ENCODE data around the gene SLX4IP.

SLX4IP gene

DNA sequence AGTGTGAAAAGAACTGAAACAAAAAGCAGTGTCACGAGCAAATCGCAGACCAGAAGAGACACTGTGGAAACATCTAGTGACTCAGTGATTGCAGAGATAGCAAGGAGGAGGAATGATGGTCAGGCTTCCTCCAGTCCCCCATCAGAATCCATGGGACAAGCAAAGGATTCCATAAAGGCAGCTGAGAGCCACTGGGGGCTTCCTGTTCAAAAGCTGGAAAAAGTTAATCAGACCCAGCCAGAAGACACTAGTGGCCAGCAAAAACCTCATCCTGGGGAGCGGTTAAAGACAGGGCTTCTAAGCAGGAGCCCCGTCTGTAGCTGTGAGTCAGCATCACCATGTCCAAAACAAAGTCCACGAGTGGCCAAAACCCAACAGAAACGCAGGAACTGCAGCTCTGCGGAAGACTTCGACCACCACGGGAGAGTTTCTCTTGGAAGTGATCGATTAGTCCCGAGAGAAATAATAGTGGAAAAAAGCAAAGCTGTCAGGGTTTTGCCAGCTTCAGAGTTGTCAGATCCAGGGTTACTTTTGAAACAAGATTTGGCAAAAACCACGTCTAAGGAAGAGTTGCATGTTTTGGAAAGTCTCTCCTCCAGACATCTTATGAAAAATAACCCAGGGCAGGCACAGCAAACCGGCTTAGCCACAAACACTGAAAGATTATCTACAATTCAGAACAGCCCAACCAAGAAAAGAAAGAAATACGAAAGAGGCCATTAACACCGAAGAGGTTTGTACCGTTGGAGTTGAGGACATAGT is 187.7 kb downstream of the SLX4IP start:
- no peaks in the 10 kb centered on the region for H3K9me3 Mint-ChIP-seq
- H3K27ac Mint-ChIP-seq: no peak overlapping the region
- no peak overlapping the region for H3K4me3 Mint-ChIP-seq
- H3K4me1 Mint-ChIP-seq (ENCODE audit: low read depth): no peaks in the 10 kb centered on the region
- H3K27me3 Mint-ChIP-seq: no peaks in the 10 kb centered on the region
- H3K36me3 Mint-ChIP-seq (ENCODE audit: low read depth): peaks cover 38% of the 10 kb centered on the region

DNA sequence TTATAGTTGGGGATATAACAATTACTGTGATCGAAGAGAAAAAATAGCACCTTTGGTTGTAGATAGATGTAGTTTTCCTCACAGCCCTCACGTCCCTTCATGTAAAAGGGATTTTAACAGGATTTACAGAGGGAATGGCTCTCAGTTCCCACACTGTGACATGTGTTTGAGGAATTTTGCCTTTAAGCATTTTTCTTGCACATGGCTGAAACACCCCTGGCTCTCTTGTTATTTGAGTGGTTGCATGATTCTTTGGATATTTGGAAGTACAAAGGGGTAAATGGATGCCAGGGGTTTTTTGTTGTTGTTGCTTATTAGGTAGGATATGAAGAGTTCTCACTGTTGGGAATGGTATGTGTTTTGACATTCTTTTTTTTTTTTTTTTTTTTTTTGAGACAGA is 190.5 kb downstream of the SLX4IP start:
- H3K9me3 Mint-ChIP-seq: no peaks in the 10 kb centered on the region
- H3K27ac Mint-ChIP-seq: no peak overlapping the region
- H3K4me1 Mint-ChIP-seq (ENCODE audit: low read depth): no peaks in the 10 kb centered on the region
- H3K27me3 Mint-ChIP-seq: no peaks in the 10 kb centered on the region
- H3K4me3 Mint-ChIP-seq: no peak overlapping the region
- peaks cover 31% of the 10 kb centered on the region for H3K36me3 Mint-ChIP-seq (ENCODE audit: low read depth)

DNA sequence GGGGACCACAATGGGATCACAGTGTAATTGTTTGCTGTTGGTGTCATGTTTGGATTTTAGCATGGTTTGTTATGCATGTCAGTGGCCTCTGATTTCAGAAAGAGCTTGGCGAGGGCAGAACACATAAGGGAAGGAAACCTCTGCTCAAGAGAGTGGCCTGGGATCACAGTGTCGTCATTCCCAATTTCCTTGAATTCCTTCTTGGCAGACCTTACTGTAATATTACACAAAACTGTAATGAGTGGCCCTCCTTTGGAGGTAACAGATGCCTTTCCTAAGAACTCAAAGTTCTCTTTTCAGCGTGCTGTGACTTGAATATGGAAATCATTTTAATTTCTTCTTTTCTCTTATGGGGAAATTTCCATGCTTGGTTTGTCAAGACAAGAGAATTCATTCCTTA is 191.8 kb downstream of the SLX4IP start:
- Mint-ChIP-seq H3K9me3 (no peaks in the 10 kb centered on the region), H3K36me3 (ENCODE audit: low read depth) (peaks cover 23% of the 10 kb centered on the region), H3K4me1 (ENCODE audit: low read depth) (no peaks in the 10 kb centered on the region), H3K27me3 (no peaks in the 10 kb centered on the region), H3K27ac (no peak overlapping the region), H3K4me3 (no peak overlapping the region)

DNA sequence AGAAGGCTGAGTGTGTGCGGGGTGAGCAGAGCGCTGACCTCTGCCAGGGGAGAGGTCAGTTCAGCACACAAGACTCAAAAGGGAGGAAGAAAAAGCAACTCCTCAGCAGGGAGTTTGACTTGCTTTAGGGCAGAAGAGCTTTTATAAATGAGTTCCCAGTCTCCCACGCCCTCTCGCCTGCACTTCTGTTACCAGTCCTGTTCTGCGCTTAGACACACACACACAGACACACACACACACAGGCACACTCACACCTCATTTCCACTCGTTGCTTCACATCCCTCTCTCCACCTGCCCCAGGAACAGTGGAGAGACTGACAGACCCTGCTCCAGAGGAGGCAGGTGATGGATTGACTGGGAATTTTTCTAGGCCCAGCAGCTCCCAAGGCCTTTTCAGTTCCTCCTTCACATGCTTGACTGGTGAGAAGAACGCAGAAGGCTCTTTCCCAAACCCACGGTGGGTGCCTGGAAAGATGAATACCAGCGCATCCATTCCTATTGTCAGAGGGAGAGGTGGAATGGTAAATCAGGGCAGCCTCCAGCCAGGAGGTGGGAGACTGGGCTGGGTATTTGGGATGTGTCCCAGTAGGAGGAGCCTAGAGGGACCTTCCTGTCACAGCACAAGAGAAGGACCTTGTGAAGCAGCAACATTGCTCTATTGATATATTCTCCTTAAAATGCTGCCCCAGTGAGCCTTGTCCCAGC is 195.0 kb downstream of the SLX4IP start:
- peaks cover 8% of the 10 kb centered on the region for H3K36me3 Mint-ChIP-seq (ENCODE audit: low read depth)
- no peaks in the 10 kb centered on the region for H3K27me3 Mint-ChIP-seq
- no peak overlapping the region for H3K27ac Mint-ChIP-seq
- no peaks in the 10 kb centered on the region for H3K9me3 Mint-ChIP-seq
- no peaks in the 10 kb centered on the region for H3K4me1 Mint-ChIP-seq (ENCODE audit: low read depth)
- no peak overlapping the region for H3K4me3 Mint-ChIP-seq

DNA sequence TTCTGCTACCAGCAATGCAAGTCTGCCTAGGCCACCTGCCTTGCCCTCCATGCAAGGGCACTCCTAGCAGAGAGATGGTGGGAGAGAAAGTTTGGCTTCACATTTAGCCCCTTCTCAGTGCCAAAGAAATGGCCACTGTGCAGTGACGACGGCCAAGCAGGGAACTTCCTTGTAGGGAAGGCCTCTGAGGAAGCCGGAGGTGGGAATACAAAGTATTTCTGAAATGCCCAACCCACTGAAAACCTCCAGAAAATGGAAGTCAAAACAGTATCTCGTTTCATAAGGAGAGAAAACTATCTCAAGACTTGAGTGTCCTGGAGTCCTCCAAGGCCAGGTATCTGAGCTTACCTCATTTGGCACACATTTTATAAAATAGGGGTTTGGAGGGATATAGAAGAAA is 196.0 kb downstream of the SLX4IP start:
- H3K27me3 Mint-ChIP-seq: no peaks in the 10 kb centered on the region
- no peaks in the 10 kb centered on the region for H3K36me3 Mint-ChIP-seq (ENCODE audit: low read depth)
- H3K27ac Mint-ChIP-seq: no peak overlapping the region
- no peak overlapping the region for H3K4me3 Mint-ChIP-seq
- H3K9me3 Mint-ChIP-seq: no peaks in the 10 kb centered on the region
- no peaks in the 10 kb centered on the region for H3K4me1 Mint-ChIP-seq (ENCODE audit: low read depth)

DNA sequence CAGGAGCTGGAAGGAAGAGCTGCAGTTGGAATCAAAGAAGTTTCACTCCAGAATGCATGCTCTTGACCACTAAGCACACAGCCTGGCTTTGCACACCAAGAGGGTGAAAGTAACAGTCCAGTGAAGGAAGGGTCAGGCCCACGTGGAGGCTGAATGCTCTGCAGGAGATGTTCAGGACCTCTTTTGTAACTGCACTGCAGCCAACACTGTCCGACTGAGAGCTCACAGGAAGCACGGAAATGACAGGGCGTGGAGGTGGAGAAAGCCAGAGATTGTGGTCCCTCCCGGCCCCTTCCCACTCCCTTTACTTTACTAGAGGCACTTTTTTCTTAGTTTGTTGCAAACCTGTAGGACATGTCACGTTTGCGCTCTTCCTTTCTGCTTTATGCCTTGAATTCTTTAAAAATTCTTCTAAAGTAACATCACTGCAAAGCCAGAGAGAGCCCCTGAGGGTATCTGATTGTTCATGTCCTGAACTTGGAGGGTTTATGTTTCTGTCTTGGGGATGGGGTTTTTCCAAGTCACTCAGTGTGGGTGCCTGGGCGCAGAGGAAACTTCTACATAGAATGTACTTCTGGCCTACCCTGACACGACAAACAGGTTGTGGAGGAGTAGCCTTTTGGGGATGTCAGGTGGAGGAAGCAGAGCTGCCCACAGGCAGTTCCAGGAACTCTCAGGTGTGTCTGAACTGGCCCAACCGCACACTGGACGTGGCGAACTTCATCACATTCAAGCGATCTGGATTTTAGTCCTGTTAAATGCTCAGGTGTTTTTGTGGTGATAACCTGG is 197.8 kb downstream of the SLX4IP start:
- Mint-ChIP-seq H3K36me3 (ENCODE audit: low read depth) (no peaks in the 10 kb centered on the region), H3K4me3 (no peak overlapping the region), H3K4me1 (ENCODE audit: low read depth) (no peaks in the 10 kb centered on the region), H3K27ac (no peak overlapping the region), H3K27me3 (no peaks in the 10 kb centered on the region), H3K9me3 (no peaks in the 10 kb centered on the region)

DNA sequence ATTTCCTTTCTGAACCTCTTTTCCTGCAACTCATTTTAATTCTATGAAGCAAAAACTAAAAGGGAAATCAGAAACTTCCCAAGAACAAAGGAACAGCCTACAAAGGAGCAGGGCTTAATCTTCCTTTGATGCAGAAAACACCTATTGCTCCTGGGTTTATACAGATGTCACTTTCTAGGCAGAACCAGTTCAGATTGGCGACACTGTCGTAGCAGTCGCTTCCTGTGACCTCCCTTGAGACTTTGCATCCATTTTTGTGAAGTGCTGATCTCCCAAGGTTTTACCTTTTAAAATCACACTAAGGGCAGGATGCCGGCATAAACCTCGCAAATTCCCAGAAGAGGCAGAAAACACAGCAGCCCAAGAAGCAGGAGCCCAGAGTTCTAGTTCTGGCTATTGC is 198.6 kb downstream of the SLX4IP start:
- Mint-ChIP-seq H3K36me3 (ENCODE audit: low read depth) (no peaks in the 10 kb centered on the region), H3K4me3 (no peak overlapping the region), H3K27me3 (no peaks in the 10 kb centered on the region), H3K4me1 (ENCODE audit: low read depth) (no peaks in the 10 kb centered on the region), H3K9me3 (no peaks in the 10 kb centered on the region), H3K27ac (no peak overlapping the region)

DNA sequence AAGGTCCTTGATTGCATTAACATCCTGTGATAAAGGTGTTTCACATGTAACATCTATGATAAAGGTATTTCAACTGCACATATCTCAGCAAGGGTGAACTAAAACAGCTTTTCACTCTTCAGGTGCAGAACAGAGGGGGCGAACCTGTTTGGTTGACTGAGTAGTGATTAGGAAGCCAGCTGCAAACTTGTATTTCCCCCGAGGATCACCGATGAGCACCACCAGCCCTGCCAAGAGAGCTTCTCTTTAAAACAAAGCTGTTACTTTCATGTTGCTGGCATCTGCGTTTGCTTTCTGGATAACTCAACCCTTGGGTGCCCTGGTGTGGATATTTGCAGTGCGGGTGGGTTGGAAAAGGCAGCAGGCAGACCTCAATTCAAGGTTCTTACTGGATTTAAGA is 199.1 kb downstream of the SLX4IP start:
- H3K4me1 Mint-ChIP-seq (ENCODE audit: low read depth): no peaks in the 10 kb centered on the region
- no peak overlapping the region for H3K27ac Mint-ChIP-seq
- no peak overlapping the region for H3K4me3 Mint-ChIP-seq
- H3K9me3 Mint-ChIP-seq: no peaks in the 10 kb centered on the region
- no peaks in the 10 kb centered on the region for H3K36me3 Mint-ChIP-seq (ENCODE audit: low read depth)
- no peaks in the 10 kb centered on the region for H3K27me3 Mint-ChIP-seq

DNA sequence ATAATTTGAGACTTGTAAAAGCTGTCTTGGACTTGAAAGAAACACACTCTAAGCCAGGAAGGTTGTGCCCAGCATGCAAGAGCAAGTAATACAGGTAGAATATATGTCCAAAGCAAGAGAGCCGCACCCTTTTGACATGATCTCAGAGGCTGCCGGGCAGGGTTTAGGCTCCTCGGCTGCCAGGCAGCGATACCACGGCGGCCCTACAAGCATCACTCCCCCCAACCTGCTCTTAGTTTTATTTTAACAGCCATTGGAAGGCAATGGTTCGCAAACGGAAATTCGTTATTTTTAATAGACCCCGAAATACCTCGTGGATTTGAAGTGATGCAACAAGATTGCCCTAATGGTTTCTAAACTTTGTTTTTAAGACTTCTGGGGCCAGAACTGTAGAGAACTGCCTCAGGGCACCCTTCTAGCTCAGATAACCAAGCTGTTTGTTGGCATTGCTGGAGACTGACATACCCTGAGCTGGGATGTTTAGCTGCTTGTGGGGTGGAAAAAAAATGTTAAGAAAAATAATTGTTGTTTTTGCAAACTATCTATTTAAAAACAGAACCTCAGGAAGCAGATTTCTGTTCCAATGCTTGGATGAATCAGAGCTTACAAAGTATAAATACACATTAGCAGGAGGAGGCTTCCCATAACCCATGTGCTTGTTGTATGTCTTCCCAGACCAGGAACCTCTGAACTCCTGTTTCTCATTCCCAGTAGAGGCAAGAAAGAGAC is 199.7 kb downstream of the SLX4IP start:
- Mint-ChIP-seq H3K27ac (no peak overlapping the region), H3K4me3 (no peak overlapping the region), H3K9me3 (no peaks in the 10 kb centered on the region), H3K36me3 (ENCODE audit: low read depth) (no peaks in the 10 kb centered on the region), H3K27me3 (no peaks in the 10 kb centered on the region), H3K4me1 (ENCODE audit: low read depth) (no peaks in the 10 kb centered on the region)

DNA sequence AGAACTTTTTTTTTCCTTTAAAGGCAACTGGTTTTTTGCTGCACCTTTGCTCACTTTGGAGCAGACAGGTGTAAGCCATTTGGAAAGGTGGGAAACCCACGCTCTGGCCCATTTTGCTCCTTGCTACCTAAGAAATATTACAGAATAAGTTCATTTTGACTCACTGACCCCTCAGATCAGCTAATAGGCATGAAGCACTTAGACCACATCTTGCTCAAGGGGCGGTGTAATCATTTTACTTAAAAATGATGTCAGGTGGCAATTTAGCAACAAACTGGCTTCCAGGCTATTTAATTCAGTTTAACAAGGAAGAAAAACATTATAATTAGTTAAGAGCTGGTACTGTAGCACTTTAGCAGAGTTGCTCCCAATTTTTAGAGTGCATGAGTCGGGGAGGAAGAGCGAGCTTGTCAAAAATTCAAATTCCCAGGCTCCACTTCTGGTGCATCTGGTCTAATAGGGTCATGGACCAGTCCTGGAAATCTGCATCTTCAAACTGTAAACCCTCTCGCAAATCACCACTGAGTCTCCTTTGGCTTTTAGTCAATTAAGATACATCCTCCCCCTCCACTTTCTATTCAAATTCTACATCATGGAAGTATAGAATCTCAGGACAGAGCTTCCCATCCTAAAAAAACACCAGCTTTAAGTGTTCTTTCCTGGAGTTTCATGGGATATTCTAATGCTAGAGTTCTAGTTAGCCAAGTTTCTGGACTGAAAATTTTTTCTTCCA is 200.5 kb downstream of the SLX4IP start:
- no peaks in the 10 kb centered on the region for H3K27me3 Mint-ChIP-seq
- no peaks in the 10 kb centered on the region for H3K4me1 Mint-ChIP-seq (ENCODE audit: low read depth)
- no peak overlapping the region for H3K4me3 Mint-ChIP-seq
- H3K36me3 Mint-ChIP-seq (ENCODE audit: low read depth): no peaks in the 10 kb centered on the region
- no peaks in the 10 kb centered on the region for H3K9me3 Mint-ChIP-seq
- no peak overlapping the region for H3K27ac Mint-ChIP-seq

DNA sequence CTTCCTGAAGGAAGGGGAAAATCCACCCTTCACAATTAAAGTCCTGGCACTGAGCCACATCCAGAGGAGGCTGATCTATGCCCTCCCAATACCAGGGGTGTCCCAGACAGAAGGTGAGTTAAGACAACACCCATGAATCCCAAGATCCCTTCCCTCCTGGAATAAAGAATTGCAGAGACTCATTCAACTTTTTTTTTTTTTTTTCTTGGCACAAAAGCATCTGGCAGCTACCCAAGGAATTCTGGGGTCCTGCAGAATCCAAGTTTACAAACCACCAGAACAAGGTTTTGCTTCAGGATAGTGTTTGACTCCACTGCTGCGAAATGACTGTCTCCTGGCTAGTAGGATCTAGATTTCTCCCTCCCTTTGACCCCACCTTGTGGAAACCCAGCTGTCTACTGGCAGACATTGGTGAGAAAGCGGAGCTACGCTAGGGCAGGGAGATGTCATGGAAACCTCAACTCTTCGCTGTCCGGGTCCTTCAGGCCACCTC is 201.3 kb downstream of the SLX4IP start:
- Mint-ChIP-seq H3K9me3 (no peaks in the 10 kb centered on the region), H3K27ac (no peak overlapping the region), H3K4me3 (no peak overlapping the region), H3K27me3 (no peaks in the 10 kb centered on the region), H3K36me3 (ENCODE audit: low read depth) (peaks cover 5% of the 10 kb centered on the region), H3K4me1 (ENCODE audit: low read depth) (no peaks in the 10 kb centered on the region)

DNA sequence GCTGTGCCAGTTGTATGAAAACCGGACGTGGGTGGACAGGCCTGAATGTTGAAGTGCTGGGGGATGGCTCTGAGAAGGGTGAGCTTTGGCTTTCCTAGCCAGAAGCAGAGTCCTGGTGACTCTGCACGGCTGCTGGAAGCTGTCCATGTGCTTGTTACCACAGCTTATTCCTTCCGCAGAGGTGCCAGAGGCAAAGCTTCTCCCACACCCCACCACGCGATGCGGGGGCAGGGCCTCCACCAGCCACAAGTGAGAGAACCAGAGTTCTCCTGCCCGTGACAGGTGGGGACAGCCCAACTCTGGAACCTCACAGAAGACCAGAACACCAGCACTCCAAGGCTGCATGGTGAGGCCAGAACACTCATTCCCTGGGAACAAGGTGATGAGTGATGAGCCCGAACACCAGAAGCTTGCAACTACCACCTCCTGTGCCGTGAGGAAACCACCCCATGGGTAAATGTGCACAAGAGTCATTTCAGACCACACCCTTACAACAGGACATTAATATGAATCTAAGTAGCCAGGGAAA is 202.0 kb downstream of the SLX4IP start:
- Mint-ChIP-seq H3K27me3 (no peaks in the 10 kb centered on the region), H3K4me3 (no peak overlapping the region), H3K4me1 (ENCODE audit: low read depth) (no peaks in the 10 kb centered on the region), H3K9me3 (no peaks in the 10 kb centered on the region), H3K36me3 (ENCODE audit: low read depth) (peaks cover 5% of the 10 kb centered on the region), H3K27ac (no peak overlapping the region)

DNA sequence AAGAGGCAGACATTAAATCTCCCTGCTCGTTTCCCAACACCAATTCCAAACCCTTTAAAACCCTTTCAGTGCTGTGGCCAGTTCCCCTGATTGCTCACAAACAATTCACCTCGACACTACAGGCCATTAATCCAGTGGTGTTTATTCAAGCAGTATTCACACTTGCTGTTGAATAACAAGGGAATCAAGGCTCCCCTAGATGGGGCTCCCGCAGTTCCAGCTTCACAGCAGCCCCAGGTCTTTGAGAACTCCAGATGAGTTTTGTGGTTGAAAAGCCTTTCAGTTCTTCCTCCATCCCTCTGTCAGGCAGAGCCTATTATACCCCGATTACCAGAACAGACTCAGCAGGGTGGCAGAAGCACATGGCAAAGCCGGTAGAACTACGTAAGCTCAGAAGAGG is 202.5 kb downstream of the SLX4IP start:
- Mint-ChIP-seq H3K27ac (no peak overlapping the region), H3K36me3 (ENCODE audit: low read depth) (peaks cover 5% of the 10 kb centered on the region), H3K9me3 (no peaks in the 10 kb centered on the region), H3K27me3 (no peaks in the 10 kb centered on the region), H3K4me3 (no peak overlapping the region), H3K4me1 (ENCODE audit: low read depth) (no peaks in the 10 kb centered on the region)
